HCT116 (cell line): ENCODE measurements around the gene CD300LB. TPM values are rescaled to one million over a fixed set of nuclear protein-coding genes. Genes with fewer than 3 reads are reported as not detected.

Experiments used
- ATAC-seq: fragments of 200-7000 bp; cut with Tn5 transposase; 2 replicates; pipeline ENCODE4 v1.9.1; 2020; ENCODE audit warnings: mild to moderate bottlenecking, moderate library complexity
- BruUV-seq: library from RNA; stranded (reverse); fragments of 400-500 nt; replicated peaks from 2 replicates; lab custom pipeline; 2021; lab: Mats Ljungman, UMichigan
- CTCF ChIA-PET: fragments of 300-600 bp; sonication (Branson Sonifier 250); formaldehyde crosslinking; loops from one replicate; lab custom pipeline; 2021; ENCODE audit warnings: antibody characterized with exemption; lab: Charles Lee
- POLR2A ChIA-PET: fragments of 300-600, 350-600 bp; sonication (Branson Sonifier 250); formaldehyde crosslinking; loops from one replicate; lab custom pipeline; 2021; ENCODE audit warnings: antibody characterized with exemption; lab: Charles Lee
- RAD21 ChIA-PET, 2 experiments: fragments of 300-600 bp; sonication (Branson Sonifier 250); formaldehyde crosslinking; loops; one replicate each; lab custom pipeline; 2023; ENCODE audit warnings: low total read pairs in 2 of 2; ENCODE audit not compliant: uncharacterized antibody in 2 of 2, unreplicated experiment in 2 of 2, low non-redundant PET in 1 of 2; lab: Charles Lee
- DNase-seq: peaks from one replicate; pipeline ENCODE4 v3.0.0-alpha.2; 2010; ENCODE audit warnings: low read depth, low spot score
- H2AFZ ChIP-seq: fragments of 200-600 bp; shearing (Covaris generic), sonication (generic); 2 replicates; pipeline ENCODE4 v1.6.1; 2017; ENCODE audit warnings: low read depth, mixed run types, mixed read lengths, antibody characterized with exemption, low read length; ENCODE audit not compliant: poor library complexity, severe bottlenecking
- H3K27ac ChIP-seq: 2 replicates; pipeline ENCODE4 v1.5.1; 2012; ENCODE audit warnings: low read depth, low read length
- H3K27me3 ChIP-seq: fragments of 200-600 bp; sonication (generic); 2 replicates; pipeline ENCODE4 v1.6.1; 2016; ENCODE audit warnings: mixed run types, low read length, mixed read lengths; ENCODE audit not compliant: insufficient read depth
- H3K36me3 ChIP-seq, 2 experiments: fragments of 200-500 bp in 1 of 2; fragments of 200-600 bp in 1 of 2; sonication (Bioruptor generic) in 1 of 2; sonication (generic) in 1 of 2; 2 replicates each; pipeline versions ENCODE4 v1.5.1 to v1.6.1; 2014 to 2016; ENCODE audit warnings: low read length in 2 of 2, inconsistent platforms in 1 of 2, mixed read lengths in 1 of 2, mixed run types in 1 of 2; ENCODE audit not compliant: insufficient read depth in 2 of 2, control insufficient read depth in 1 of 2
- H3K4me1 ChIP-seq, 2 experiments: fragments of 200-600 bp in 1 of 2; sonication (generic) in 1 of 2; 2 replicates each; pipeline versions ENCODE4 v1.5.1 to v1.6.1; 2012 to 2017; ENCODE audit warnings: low read length in 2 of 2, inconsistent platforms in 1 of 2, mild to moderate bottlenecking in 1 of 2, mixed read lengths in 1 of 2, mixed run types in 1 of 2, moderate library complexity in 1 of 2; ENCODE audit not compliant: insufficient read depth in 2 of 2, control insufficient read depth in 1 of 2
- H3K4me2 ChIP-seq: fragments of 200-600 bp; sonication (generic); 2 replicates; pipeline ENCODE4 v1.6.1; 2017; ENCODE audit warnings: mixed run types, low read length, mixed read lengths
- H3K4me3 ChIP-seq, 2 experiments: fragments of 200-600 bp in 1 of 2; sonication (generic) in 1 of 2; replicated peaks in 1 of 2; 2 replicates each; pipeline ENCODE4 v1.5.1; 2011 to 2016; ENCODE audit warnings: low read length in 2 of 2, control low read depth in 1 of 2, low read depth in 1 of 2, mild to moderate bottlenecking in 1 of 2, mixed read lengths in 1 of 2, mixed run types in 1 of 2
- H3K79me2 ChIP-seq: fragments of 200-600 bp; sonication (generic); 2 replicates; pipeline ENCODE4 v1.6.1; 2017; ENCODE audit warnings: mild to moderate bottlenecking, mixed run types, low read length, moderate library complexity, mixed read lengths; ENCODE audit not compliant: insufficient read depth
- H3K9ac ChIP-seq: fragments of 200-600 bp; sonication (generic); 2 replicates; pipeline ENCODE4 v1.6.1; 2016; ENCODE audit warnings: low read length, mixed read lengths
- H3K9me2 ChIP-seq: fragments of 200-600 bp; sonication (generic), shearing (Covaris generic); 2 replicates; pipeline ENCODE4 v1.6.1; 2017; ENCODE audit warnings: mixed run types, mild to moderate bottlenecking, moderate library complexity; ENCODE audit not compliant: insufficient read depth
- H3K9me3 ChIP-seq, 2 experiments: fragments of 200-500 bp in 1 of 2; fragments of 200-600 bp in 1 of 2; sonication (Bioruptor generic) in 1 of 2; sonication (generic) in 1 of 2; 2 replicates each; pipeline ENCODE4 v1.6.1; 2014 to 2017; ENCODE audit warnings: low read length in 2 of 2, mixed read lengths in 2 of 2, inconsistent platforms in 1 of 2, low read depth in 1 of 2, mild to moderate bottlenecking in 1 of 2, mixed run types in 1 of 2, moderate library complexity in 1 of 2; ENCODE audit not compliant: control insufficient read depth in 1 of 2, insufficient read depth in 1 of 2
- H4K20me1 ChIP-seq: fragments of 200-600 bp; sonication (generic), shearing (Covaris generic); 2 replicates; pipeline ENCODE4 v1.6.1; 2017; ENCODE audit warnings: mixed run types, mild to moderate bottlenecking, moderate library complexity; ENCODE audit not compliant: insufficient read depth
- CEBPB ChIP-seq: IDR thresholded peaks from 2 replicates; pipeline ENCODE4 v1.6.1; 2012; ENCODE audit warnings: low read depth
- ELF1 ChIP-seq: IDR thresholded peaks from 2 replicates; pipeline ENCODE4 v1.6.1; 2012; ENCODE audit warnings: low read depth, borderline replicate concordance
- EZH2 ChIP-seq: fragments of 200-600 bp; sonication (generic); IDR thresholded peaks from 2 replicates; pipeline ENCODE4 v1.6.1; 2017; ENCODE audit warnings: antibody characterized with exemption, mixed run types
- FOSL1 ChIP-seq: IDR thresholded peaks from 2 replicates; pipeline ENCODE4 v1.6.1; 2012; ENCODE audit warnings: low read depth
- POLR2AphosphoS5 ChIP-seq: IDR thresholded peaks from 2 replicates; pipeline ENCODE4 v1.6.1; 2011; ENCODE audit warnings: mild to moderate bottlenecking, low read depth, low read length, moderate library complexity
- SIN3A ChIP-seq: IDR thresholded peaks from 2 replicates; pipeline ENCODE4 v1.6.1; 2012; ENCODE audit warnings: low read depth
- SP1 ChIP-seq: IDR thresholded peaks from 2 replicates; pipeline ENCODE4 v1.6.1; 2012; ENCODE audit warnings: low read depth
- TCF7L2 ChIP-seq: IDR thresholded peaks from 2 replicates; pipeline ENCODE4 v1.7.0; 2011; ENCODE audit warnings: borderline replicate concordance, inconsistent platforms; ENCODE audit not compliant: insufficient read depth, insufficient read length; ENCODE audit errors: extremely low read depth
- YY1 ChIP-seq: IDR thresholded peaks from 2 replicates; pipeline ENCODE4 v1.6.1; 2011; ENCODE audit warnings: low read length, low read depth, moderate library complexity, mild to moderate bottlenecking; ENCODE audit not compliant: insufficient replicate concordance; ENCODE audit errors: extremely low read depth
- ZFX ChIP-seq: fragments of 450-650 bp; IDR thresholded peaks from 2 replicates; pipeline ENCODE4 v1.6.1; 2017
- ZNF274 ChIP-seq: fragments of 200-500 bp; sonication (Bioruptor generic); IDR thresholded peaks from 2 replicates; pipeline ENCODE4 v1.6.1; 2014; ENCODE audit warnings: mild to moderate bottlenecking, low read depth, low read length, inconsistent platforms
- intact Hi-C: fragments of 100-400 bp; cut with micrococcal nuclease; formaldehyde crosslinking; loops from 2 replicates; pipeline ENCODE4 v1.10.0; 2022
- total RNA-seq: library from RNA; stranded (reverse); gene quantifications from one replicate; pipeline ENCODE4 v1.2.1, GENCODE V29; 2021; ENCODE audit not compliant: unreplicated experiment
- TF ChIP-seq, protein P1 (sequence below): IDR thresholded peaks from 2 replicates; pipeline ENCODE4 v1.6.1; 2012; ENCODE audit warnings: low read depth
- TF ChIP-seq, protein P2 (sequence below): IDR thresholded peaks from 2 replicates; pipeline ENCODE4 v1.6.1; 2012

Gene CD300LB
- total RNA-seq, 1 experiment from 2014 or later = not detected

DNA sequence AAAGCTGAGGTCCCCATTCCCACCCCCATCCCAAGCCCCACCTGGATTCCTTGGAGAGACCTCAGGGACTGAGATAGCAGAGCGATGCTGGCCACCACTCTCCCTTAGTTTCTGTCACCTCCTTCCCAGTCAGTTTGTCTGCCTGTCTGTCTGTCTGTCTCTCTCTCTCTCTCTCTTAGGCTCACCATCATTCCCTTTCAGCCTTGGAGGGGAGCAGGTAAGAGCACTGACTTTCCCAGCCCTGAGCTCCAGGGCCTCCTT is 5.9 kb downstream of the CD300LB start (continued):
- no peak for TF ChIP-seq TCF7L2
- no peak for TF ChIP-seq ZFX
- TF ChIP-seq EZH2 = no peak
- TF ChIP-seq SP1 = no peak

DNA sequence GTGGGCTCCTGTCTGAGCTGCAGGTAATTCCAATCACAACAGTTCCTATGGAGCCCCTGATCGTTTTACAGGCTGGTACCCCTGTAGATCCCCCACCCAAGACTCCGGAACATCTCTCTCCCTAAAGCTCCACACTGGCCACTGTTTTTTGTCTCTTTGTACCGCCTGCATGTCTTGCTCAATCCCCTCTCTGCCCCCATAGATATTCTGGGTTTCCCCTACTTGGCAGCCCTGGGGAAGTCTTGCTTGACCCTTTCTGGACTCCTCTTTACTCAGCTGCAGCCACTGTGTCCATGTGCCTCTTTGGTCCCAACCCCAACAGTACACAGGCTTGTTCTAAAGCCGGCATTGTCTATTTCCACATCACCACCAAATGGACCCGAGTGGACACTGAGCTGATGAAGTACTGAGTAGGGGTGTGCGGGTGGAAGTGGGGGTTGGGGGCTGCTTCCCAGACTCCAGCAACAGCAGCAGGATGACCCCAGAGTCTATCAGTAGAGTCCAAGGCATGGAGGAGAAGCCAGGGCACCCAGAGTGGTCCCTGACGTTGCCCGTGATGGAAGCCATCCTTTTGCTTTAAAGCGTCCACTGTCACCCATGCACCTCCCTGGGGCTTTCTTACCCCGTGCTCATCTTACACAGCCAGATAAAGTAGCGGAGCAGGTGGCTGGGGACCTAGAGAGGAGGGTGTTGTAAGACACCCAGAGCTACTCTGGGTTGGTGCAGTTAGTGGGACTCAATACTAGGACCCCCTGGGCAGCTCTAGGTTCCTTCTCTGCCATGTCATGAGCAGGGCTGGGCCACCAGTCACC is 6.4 kb downstream of the CD300LB start:
- Histone ChIP-seq H3K79me2 (no peaks in the 10 kb centered on the region), H3K36me3 (no peaks in the 10 kb centered on the region), H3K4me1 (no peaks in the 10 kb centered on the region), H3K9me3 (no peaks in the 10 kb centered on the region), H3K27ac (no peak overlapping the region), H3K4me3 (no peak overlapping the region), H3K4me2 (no peak overlapping the region), H4K20me1 (no peaks in the 10 kb centered on the region), H2AFZ (no peak overlapping the region), H3K27me3 (peaks cover 74% of the 10 kb centered on the region), H3K9ac (no peak overlapping the region), H3K9me2 (no peaks in the 10 kb centered on the region)
- DNase-seq (no peak), ATAC-seq (no peak)
- ChIA-PET RAD21 (no interaction called here), CTCF (no interaction called here), POLR2A (no interaction called here)
- no peak for TF ChIP-seq FOSL1
- TF ChIP-seq, protein P1, sequence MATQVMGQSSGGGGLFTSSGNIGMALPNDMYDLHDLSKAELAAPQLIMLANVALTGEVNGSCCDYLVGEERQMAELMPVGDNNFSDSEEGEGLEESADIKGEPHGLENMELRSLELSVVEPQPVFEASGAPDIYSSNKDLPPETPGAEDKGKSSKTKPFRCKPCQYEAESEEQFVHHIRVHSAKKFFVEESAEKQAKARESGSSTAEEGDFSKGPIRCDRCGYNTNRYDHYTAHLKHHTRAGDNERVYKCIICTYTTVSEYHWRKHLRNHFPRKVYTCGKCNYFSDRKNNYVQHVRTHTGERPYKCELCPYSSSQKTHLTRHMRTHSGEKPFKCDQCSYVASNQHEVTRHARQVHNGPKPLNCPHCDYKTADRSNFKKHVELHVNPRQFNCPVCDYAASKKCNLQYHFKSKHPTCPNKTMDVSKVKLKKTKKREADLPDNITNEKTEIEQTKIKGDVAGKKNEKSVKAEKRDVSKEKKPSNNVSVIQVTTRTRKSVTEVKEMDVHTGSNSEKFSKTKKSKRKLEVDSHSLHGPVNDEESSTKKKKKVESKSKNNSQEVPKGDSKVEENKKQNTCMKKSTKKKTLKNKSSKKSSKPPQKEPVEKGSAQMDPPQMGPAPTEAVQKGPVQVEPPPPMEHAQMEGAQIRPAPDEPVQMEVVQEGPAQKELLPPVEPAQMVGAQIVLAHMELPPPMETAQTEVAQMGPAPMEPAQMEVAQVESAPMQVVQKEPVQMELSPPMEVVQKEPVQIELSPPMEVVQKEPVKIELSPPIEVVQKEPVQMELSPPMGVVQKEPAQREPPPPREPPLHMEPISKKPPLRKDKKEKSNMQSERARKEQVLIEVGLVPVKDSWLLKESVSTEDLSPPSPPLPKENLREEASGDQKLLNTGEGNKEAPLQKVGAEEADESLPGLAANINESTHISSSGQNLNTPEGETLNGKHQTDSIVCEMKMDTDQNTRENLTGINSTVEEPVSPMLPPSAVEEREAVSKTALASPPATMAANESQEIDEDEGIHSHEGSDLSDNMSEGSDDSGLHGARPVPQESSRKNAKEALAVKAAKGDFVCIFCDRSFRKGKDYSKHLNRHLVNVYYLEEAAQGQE = no peak
- TF ChIP-seq CEBPB = no peak
- no peak for TF ChIP-seq ELF1
- TF ChIP-seq YY1 = no peak
- TF ChIP-seq, protein P2, sequence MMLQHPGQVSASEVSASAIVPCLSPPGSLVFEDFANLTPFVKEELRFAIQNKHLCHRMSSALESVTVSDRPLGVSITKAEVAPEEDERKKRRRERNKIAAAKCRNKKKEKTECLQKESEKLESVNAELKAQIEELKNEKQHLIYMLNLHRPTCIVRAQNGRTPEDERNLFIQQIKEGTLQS = no peak
- no peak for TF ChIP-seq POLR2AphosphoS5
- no peak for TF ChIP-seq SIN3A
- TF ChIP-seq ZNF274 = no peak
- no peak for TF ChIP-seq TCF7L2
- TF ChIP-seq SP1 = no peak
- intact Hi-C loops = no loop called here
- no TSS peak for BruUV-seq
